HCT116 (cell line): ENCODE measurements around the gene ASAP3.

Source experiments
- ATF3 ChIP-seq: IDR thresholded peaks from 2 replicates; pipeline ENCODE4 v1.6.1; 2012
- CBX3 ChIP-seq: IDR thresholded peaks from 2 replicates; pipeline ENCODE4 v1.6.1; 2012; ENCODE audit warnings: low read depth
- EZH2 ChIP-seq: fragments of 200-600 bp; sonication (generic); IDR thresholded peaks from 2 replicates; pipeline ENCODE4 v1.6.1; 2017; ENCODE audit warnings: antibody characterized with exemption, mixed run types
- JUND ChIP-seq: IDR thresholded peaks from 2 replicates; pipeline ENCODE4 v1.6.1; 2012
- POLR2AphosphoS5 ChIP-seq: IDR thresholded peaks from 2 replicates; pipeline ENCODE4 v1.6.1; 2011; ENCODE audit warnings: mild to moderate bottlenecking, low read depth, low read length, moderate library complexity
- REST ChIP-seq: IDR thresholded peaks from 2 replicates; pipeline ENCODE4 v1.6.1; 2012; ENCODE audit warnings: low read depth
- TF ChIP-seq, protein P1 (sequence below), 3 experiments: fragments of 200-600 bp in 1 of 3; sonication (generic) in 1 of 3; IDR thresholded peaks in 2 of 3; conservative IDR thresholded peaks in 1 of 3; 2 replicates each; pipeline ENCODE4 v1.5.1; 2012 to 2017; ENCODE audit warnings: low read depth in 2 of 3, low read length in 2 of 3, antibody characterized with exemption in 1 of 3, borderline replicate concordance in 1 of 3, control low read depth in 1 of 3, mild to moderate bottlenecking in 1 of 3, mixed read lengths in 1 of 3, mixed run types in 1 of 3, moderate library complexity in 1 of 3; ENCODE audit not compliant: insufficient read depth in 1 of 3

DNA sequence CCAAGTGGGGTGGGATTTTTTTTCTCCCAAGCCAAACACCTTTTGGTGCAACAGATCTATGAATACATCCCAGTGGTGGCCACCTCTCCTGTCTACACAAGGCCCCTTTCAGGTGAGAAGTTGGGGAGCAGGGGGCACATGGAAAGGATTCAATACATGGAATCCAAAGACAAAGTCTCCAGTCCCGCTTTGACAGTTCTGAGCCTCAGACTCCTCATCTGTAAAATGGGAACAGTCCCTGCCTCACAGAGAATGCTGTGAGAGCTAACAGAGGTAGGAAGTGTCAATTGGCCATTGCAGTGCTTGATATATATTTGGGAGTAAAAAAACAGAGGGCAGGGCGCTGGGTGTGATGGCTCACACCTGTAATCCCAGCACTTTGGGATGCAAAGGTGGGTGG is 87.6 kb downstream of the ASAP3 start:
- TF ChIP-seq, protein P1, sequence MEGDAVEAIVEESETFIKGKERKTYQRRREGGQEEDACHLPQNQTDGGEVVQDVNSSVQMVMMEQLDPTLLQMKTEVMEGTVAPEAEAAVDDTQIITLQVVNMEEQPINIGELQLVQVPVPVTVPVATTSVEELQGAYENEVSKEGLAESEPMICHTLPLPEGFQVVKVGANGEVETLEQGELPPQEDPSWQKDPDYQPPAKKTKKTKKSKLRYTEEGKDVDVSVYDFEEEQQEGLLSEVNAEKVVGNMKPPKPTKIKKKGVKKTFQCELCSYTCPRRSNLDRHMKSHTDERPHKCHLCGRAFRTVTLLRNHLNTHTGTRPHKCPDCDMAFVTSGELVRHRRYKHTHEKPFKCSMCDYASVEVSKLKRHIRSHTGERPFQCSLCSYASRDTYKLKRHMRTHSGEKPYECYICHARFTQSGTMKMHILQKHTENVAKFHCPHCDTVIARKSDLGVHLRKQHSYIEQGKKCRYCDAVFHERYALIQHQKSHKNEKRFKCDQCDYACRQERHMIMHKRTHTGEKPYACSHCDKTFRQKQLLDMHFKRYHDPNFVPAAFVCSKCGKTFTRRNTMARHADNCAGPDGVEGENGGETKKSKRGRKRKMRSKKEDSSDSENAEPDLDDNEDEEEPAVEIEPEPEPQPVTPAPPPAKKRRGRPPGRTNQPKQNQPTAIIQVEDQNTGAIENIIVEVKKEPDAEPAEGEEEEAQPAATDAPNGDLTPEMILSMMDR (IDR thresholded peaks at IDR 0.05 in 2 of 3, conservative IDR thresholded peaks at IDR 0.05 in 1 of 3; ENCODE audit: borderline replicate concordance in 1 of 3, insufficient read depth in 1 of 3, low read depth in 2 of 3, low read length in 2 of 3): no peak
- TF ChIP-seq EZH2 (no peak), JUND (no peak), POLR2AphosphoS5 (no peak), ATF3 (no peak), REST (no peak), CBX3 (no peak)
